GM23338 (cell line): ENCODE measurements around the gene MITF. TPM values are rescaled to one million over a fixed set of nuclear protein-coding genes. Genes with fewer than 3 reads are reported as not detected.

ENCODE experiments used
- ATAC-seq: fragments of 200-7000 bp; cut with Tn5 transposase; 3 replicates; pipeline ENCODE4 v1.9.1; 2020
- DNase-seq: peaks from one replicate; pipeline ENCODE4 v3.0.0-alpha.2; 2015; ENCODE audit warnings: low spot score
- H2AFZ ChIP-seq: fragments of 200-600 bp; sonication (generic); 2 replicates; pipeline ENCODE4 v1.8.0; 2016; ENCODE audit warnings: antibody characterized with exemption, mild to moderate bottlenecking, moderate library complexity
- H3F3A ChIP-seq: fragments of 200-600 bp; sonication (generic); replicated peaks from 2 replicates; pipeline ENCODE4 v1.8.0; 2017; ENCODE audit warnings: antibody characterized with exemption, mixed run types, low read depth
- H3K27ac ChIP-seq: fragments of 200-600 bp; sonication (generic); 2 replicates; pipeline ENCODE4 v1.6.1; 2016; ENCODE audit warnings: low read depth
- H3K27me3 ChIP-seq: fragments of 200-600 bp; sonication (generic); 2 replicates; pipeline ENCODE4 v1.8.0; 2016; ENCODE audit warnings: mild to moderate bottlenecking, mixed run types, moderate library complexity; ENCODE audit not compliant: insufficient read depth
- H3K36me3 ChIP-seq: fragments of 200-600 bp; sonication (generic); 2 replicates; pipeline ENCODE4 v1.8.0; 2016; ENCODE audit warnings: mild to moderate bottlenecking; ENCODE audit not compliant: insufficient read depth
- H3K4me1 ChIP-seq: fragments of 200-600 bp; sonication (generic); 2 replicates; pipeline ENCODE4 v1.8.0; 2016; ENCODE audit warnings: mild to moderate bottlenecking, moderate library complexity; ENCODE audit not compliant: insufficient read depth
- H3K4me2 ChIP-seq: fragments of 200-600 bp; sonication (generic); 2 replicates; pipeline ENCODE4 v1.7.1; 2017; ENCODE audit warnings: mixed run types
- H3K4me3 ChIP-seq: fragments of 200-600 bp; sonication (generic); 2 replicates; pipeline ENCODE4 v1.6.1; 2016; ENCODE audit warnings: mixed run types
- H3K79me2 ChIP-seq: fragments of 200-600 bp; sonication (generic); replicated peaks from 2 replicates; pipeline ENCODE4 v1.8.0; 2017; ENCODE audit warnings: mild to moderate bottlenecking; ENCODE audit not compliant: insufficient read depth
- H3K9me2 ChIP-seq: fragments of 200-600 bp; sonication (generic); 2 replicates; pipeline ENCODE4 v1.8.0; 2017; ENCODE audit not compliant: insufficient read depth
- H4K20me1 ChIP-seq: fragments of 200-600 bp; sonication (generic); replicated peaks from 2 replicates; pipeline ENCODE4 v1.8.0; 2017; ENCODE audit warnings: mild to moderate bottlenecking; ENCODE audit not compliant: insufficient read depth
- H3K27ac Mint-ChIP-seq: 2 replicates; pipeline ENCODE4 v1.8.0; 2020; ENCODE audit warnings: inconsistent platforms, mild to moderate bottlenecking, moderate library complexity, mixed read lengths
- H3K27me3 Mint-ChIP-seq: 3 replicates; pipeline ENCODE4 v1.8.0; 2022; ENCODE audit warnings: low read depth, mild to moderate bottlenecking, moderate library complexity, mixed read lengths, inconsistent platforms; ENCODE audit not compliant: insufficient read depth, poor library complexity
- H3K36me3 Mint-ChIP-seq: 3 replicates; pipeline ENCODE4 v1.8.0; 2021; ENCODE audit warnings: low read depth, mild to moderate bottlenecking, inconsistent platforms, moderate library complexity, mixed read lengths
- H3K4me1 Mint-ChIP-seq: 3 replicates; pipeline ENCODE4 v1.8.0; 2020; ENCODE audit warnings: mild to moderate bottlenecking, inconsistent platforms, mixed read lengths
- H3K4me3 Mint-ChIP-seq: 3 replicates; pipeline ENCODE4 v1.8.0; 2021; ENCODE audit warnings: moderate library complexity, mild to moderate bottlenecking, inconsistent platforms, mixed read lengths
- H3K9me3 Mint-ChIP-seq: 3 replicates; pipeline ENCODE4 v1.8.0; 2020; ENCODE audit warnings: moderate library complexity, mild to moderate bottlenecking, inconsistent platforms, mixed read lengths
- CREB1 ChIP-seq: fragments of 250-450 bp; sonication (Bioruptor Pico); IDR thresholded peaks from 2 replicates; pipeline ENCODE4 v1.5.0; 2020; ENCODE audit warnings: low read depth, mild to moderate bottlenecking, moderate library complexity
- EZH2 ChIP-seq: fragments of 200-600 bp; sonication (generic); IDR thresholded peaks from one replicate; pipeline ENCODE4 v1.8.0; 2017; ENCODE audit warnings: antibody characterized with exemption, mild to moderate bottlenecking, low read depth; ENCODE audit not compliant: unreplicated experiment
- EZH2phosphoT487 ChIP-seq: fragments of 200-600 bp; sonication (generic); IDR thresholded peaks from one replicate; pipeline ENCODE4 v1.8.1; 2018; ENCODE audit warnings: antibody characterized with exemption; ENCODE audit not compliant: unreplicated experiment
- JUNB ChIP-seq: IDR thresholded peaks from one replicate; pipeline ENCODE4 v1.6.1; 2016; ENCODE audit warnings: antibody characterized with exemption; ENCODE audit not compliant: unreplicated experiment
- NANOG ChIP-seq: IDR thresholded peaks from 2 replicates; pipeline ENCODE4 v1.6.1; 2016; ENCODE audit warnings: antibody characterized with exemption, borderline replicate concordance
- POLR2AphosphoS5 ChIP-seq: IDR thresholded peaks from 2 replicates; pipeline ENCODE4 v1.6.1; 2016; ENCODE audit warnings: antibody characterized with exemption, low read depth
- STAT1 ChIP-seq: IDR thresholded peaks from one replicate; pipeline ENCODE4 v1.6.1; 2016; ENCODE audit warnings: antibody characterized with exemption; ENCODE audit not compliant: unreplicated experiment
- ZNF114 ChIP-seq: fragments of 250-450 bp; sonication (Bioruptor Pico); IDR thresholded peaks from 2 replicates; pipeline ENCODE4 v1.5.0; 2020; ENCODE audit warnings: mild to moderate bottlenecking, moderate library complexity
- ZNF331 ChIP-seq: fragments of 250-450 bp; sonication (Bioruptor Pico); IDR thresholded peaks from 2 replicates; pipeline ENCODE4 v1.5.0; 2020; ENCODE audit warnings: low read depth, mild to moderate bottlenecking, moderate library complexity
- polyA plus RNA-seq: library from polyadenylated mRNA; unstranded; fragments of >200 nt; fragmentation: Nextera tagmentation; extraction: Ambion mirVana; gene quantifications from 2 replicates; pipeline ENCODE4 v1.2.1, GENCODE V29; 2016
- total RNA-seq: library from RNA; depleted of rRNA; stranded (reverse); fragments of >200 nt; shearing (Covaris generic); gene quantifications from 2 replicates; pipeline ENCODE4 v1.2.3, GENCODE V29; 2014
- TF ChIP-seq, protein P1 (sequence below): IDR thresholded peaks from one replicate; pipeline ENCODE4 v1.6.1; 2018; ENCODE audit warnings: antibody characterized with exemption; ENCODE audit not compliant: unreplicated experiment
- TF ChIP-seq, protein P2 (sequence below): IDR thresholded peaks from 2 replicates; pipeline ENCODE4 v1.6.1; 2016; ENCODE audit warnings: antibody characterized with exemption
- TF ChIP-seq, protein P3 (sequence below), 2 experiments: fragments of 200-600 bp in 1 of 2; sonication (generic) in 1 of 2; conservative IDR thresholded peaks; 2 replicates each; pipeline versions ENCODE4 v1.5.1 to v1.6.1; 2016 to 2017; ENCODE audit warnings: antibody characterized with exemption in 2 of 2, low read depth in 2 of 2, mild to moderate bottlenecking in 2 of 2, moderate library complexity in 1 of 2
- TF ChIP-seq, protein P4 (sequence below): fragments of 250-450 bp; sonication (Bioruptor Pico); IDR thresholded peaks from 2 replicates; pipeline ENCODE4 v1.5.0; 2020; ENCODE audit warnings: mild to moderate bottlenecking, moderate library complexity

The MITF gene
- total and polyA plus RNA-seq, 2 experiments from 2014 or later: 1.9 to 2.4 TPM

DNA sequence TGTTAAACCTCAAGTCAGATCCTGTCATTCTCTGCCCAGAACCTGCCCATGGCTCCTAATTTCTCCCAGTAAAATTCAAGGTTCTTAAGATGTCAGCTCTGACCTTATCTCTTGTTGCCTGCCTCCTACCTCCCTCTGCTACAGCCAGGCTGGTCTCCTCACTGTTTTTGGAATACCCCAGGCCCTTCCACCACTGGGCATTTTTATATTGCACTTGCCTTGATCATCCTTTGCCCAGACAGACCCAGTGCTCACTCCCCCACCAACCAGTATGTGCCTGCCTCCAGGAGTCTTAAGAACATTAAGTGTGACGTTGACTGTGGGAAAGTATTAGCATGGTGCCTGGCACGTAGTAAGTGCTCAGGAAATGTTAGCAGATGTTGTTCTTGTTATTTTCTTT lies 3.1 kb downstream of the MITF start:
- Mint-ChIP-seq H3K27me3 (peaks cover 2% of the 10 kb centered on the region), H3K4me3 (no peak overlapping the region), H3K36me3 (no peaks in the 10 kb centered on the region), H3K9me3 (no peaks in the 10 kb centered on the region; the same call in 2 of the 3 replicates), H3K27ac (no peak overlapping the region), H3K4me1 (peaks cover 26% of the 10 kb centered on the region)
- Histone ChIP-seq H3K27ac (no peak overlapping the region), H3K27me3 (peaks cover 31% of the 10 kb centered on the region), H3K4me3 (no peak overlapping the region), H3K79me2 (no peaks in the 10 kb centered on the region), H2AFZ (no peak overlapping the region), H3F3A (no peaks in the 10 kb centered on the region), H3K9me2 (no peaks in the 10 kb centered on the region), H3K4me2 (no peak overlapping the region), H3K36me3 (no peaks in the 10 kb centered on the region), H4K20me1 (no peaks in the 10 kb centered on the region), H3K4me1 (peaks cover 12% of the 10 kb centered on the region; the same call in 1 of the 2 replicates)
- ATAC-seq: no peak
- TF ChIP-seq, protein P1, sequence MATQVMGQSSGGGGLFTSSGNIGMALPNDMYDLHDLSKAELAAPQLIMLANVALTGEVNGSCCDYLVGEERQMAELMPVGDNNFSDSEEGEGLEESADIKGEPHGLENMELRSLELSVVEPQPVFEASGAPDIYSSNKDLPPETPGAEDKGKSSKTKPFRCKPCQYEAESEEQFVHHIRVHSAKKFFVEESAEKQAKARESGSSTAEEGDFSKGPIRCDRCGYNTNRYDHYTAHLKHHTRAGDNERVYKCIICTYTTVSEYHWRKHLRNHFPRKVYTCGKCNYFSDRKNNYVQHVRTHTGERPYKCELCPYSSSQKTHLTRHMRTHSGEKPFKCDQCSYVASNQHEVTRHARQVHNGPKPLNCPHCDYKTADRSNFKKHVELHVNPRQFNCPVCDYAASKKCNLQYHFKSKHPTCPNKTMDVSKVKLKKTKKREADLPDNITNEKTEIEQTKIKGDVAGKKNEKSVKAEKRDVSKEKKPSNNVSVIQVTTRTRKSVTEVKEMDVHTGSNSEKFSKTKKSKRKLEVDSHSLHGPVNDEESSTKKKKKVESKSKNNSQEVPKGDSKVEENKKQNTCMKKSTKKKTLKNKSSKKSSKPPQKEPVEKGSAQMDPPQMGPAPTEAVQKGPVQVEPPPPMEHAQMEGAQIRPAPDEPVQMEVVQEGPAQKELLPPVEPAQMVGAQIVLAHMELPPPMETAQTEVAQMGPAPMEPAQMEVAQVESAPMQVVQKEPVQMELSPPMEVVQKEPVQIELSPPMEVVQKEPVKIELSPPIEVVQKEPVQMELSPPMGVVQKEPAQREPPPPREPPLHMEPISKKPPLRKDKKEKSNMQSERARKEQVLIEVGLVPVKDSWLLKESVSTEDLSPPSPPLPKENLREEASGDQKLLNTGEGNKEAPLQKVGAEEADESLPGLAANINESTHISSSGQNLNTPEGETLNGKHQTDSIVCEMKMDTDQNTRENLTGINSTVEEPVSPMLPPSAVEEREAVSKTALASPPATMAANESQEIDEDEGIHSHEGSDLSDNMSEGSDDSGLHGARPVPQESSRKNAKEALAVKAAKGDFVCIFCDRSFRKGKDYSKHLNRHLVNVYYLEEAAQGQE: no peak
- no peak for TF ChIP-seq ZNF114
- no peak for TF ChIP-seq STAT1
- TF ChIP-seq, protein P2, sequence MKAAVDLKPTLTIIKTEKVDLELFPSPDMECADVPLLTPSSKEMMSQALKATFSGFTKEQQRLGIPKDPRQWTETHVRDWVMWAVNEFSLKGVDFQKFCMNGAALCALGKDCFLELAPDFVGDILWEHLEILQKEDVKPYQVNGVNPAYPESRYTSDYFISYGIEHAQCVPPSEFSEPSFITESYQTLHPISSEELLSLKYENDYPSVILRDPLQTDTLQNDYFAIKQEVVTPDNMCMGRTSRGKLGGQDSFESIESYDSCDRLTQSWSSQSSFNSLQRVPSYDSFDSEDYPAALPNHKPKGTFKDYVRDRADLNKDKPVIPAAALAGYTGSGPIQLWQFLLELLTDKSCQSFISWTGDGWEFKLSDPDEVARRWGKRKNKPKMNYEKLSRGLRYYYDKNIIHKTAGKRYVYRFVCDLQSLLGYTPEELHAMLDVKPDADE: no peak
- no peak for TF ChIP-seq ZNF331 (CRISPR knock-in tag)
- no peak for TF ChIP-seq CREB1 (CRISPR knock-in tag)
- no peak for TF ChIP-seq EZH2
- TF ChIP-seq POLR2AphosphoS5: no peak
- TF ChIP-seq, protein P3, sequence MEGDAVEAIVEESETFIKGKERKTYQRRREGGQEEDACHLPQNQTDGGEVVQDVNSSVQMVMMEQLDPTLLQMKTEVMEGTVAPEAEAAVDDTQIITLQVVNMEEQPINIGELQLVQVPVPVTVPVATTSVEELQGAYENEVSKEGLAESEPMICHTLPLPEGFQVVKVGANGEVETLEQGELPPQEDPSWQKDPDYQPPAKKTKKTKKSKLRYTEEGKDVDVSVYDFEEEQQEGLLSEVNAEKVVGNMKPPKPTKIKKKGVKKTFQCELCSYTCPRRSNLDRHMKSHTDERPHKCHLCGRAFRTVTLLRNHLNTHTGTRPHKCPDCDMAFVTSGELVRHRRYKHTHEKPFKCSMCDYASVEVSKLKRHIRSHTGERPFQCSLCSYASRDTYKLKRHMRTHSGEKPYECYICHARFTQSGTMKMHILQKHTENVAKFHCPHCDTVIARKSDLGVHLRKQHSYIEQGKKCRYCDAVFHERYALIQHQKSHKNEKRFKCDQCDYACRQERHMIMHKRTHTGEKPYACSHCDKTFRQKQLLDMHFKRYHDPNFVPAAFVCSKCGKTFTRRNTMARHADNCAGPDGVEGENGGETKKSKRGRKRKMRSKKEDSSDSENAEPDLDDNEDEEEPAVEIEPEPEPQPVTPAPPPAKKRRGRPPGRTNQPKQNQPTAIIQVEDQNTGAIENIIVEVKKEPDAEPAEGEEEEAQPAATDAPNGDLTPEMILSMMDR (conservative IDR thresholded peaks at IDR 0.05; ENCODE audit: low read depth in 2 of 2): no peak
- TF ChIP-seq EZH2phosphoT487: no peak
- TF ChIP-seq, protein P4, sequence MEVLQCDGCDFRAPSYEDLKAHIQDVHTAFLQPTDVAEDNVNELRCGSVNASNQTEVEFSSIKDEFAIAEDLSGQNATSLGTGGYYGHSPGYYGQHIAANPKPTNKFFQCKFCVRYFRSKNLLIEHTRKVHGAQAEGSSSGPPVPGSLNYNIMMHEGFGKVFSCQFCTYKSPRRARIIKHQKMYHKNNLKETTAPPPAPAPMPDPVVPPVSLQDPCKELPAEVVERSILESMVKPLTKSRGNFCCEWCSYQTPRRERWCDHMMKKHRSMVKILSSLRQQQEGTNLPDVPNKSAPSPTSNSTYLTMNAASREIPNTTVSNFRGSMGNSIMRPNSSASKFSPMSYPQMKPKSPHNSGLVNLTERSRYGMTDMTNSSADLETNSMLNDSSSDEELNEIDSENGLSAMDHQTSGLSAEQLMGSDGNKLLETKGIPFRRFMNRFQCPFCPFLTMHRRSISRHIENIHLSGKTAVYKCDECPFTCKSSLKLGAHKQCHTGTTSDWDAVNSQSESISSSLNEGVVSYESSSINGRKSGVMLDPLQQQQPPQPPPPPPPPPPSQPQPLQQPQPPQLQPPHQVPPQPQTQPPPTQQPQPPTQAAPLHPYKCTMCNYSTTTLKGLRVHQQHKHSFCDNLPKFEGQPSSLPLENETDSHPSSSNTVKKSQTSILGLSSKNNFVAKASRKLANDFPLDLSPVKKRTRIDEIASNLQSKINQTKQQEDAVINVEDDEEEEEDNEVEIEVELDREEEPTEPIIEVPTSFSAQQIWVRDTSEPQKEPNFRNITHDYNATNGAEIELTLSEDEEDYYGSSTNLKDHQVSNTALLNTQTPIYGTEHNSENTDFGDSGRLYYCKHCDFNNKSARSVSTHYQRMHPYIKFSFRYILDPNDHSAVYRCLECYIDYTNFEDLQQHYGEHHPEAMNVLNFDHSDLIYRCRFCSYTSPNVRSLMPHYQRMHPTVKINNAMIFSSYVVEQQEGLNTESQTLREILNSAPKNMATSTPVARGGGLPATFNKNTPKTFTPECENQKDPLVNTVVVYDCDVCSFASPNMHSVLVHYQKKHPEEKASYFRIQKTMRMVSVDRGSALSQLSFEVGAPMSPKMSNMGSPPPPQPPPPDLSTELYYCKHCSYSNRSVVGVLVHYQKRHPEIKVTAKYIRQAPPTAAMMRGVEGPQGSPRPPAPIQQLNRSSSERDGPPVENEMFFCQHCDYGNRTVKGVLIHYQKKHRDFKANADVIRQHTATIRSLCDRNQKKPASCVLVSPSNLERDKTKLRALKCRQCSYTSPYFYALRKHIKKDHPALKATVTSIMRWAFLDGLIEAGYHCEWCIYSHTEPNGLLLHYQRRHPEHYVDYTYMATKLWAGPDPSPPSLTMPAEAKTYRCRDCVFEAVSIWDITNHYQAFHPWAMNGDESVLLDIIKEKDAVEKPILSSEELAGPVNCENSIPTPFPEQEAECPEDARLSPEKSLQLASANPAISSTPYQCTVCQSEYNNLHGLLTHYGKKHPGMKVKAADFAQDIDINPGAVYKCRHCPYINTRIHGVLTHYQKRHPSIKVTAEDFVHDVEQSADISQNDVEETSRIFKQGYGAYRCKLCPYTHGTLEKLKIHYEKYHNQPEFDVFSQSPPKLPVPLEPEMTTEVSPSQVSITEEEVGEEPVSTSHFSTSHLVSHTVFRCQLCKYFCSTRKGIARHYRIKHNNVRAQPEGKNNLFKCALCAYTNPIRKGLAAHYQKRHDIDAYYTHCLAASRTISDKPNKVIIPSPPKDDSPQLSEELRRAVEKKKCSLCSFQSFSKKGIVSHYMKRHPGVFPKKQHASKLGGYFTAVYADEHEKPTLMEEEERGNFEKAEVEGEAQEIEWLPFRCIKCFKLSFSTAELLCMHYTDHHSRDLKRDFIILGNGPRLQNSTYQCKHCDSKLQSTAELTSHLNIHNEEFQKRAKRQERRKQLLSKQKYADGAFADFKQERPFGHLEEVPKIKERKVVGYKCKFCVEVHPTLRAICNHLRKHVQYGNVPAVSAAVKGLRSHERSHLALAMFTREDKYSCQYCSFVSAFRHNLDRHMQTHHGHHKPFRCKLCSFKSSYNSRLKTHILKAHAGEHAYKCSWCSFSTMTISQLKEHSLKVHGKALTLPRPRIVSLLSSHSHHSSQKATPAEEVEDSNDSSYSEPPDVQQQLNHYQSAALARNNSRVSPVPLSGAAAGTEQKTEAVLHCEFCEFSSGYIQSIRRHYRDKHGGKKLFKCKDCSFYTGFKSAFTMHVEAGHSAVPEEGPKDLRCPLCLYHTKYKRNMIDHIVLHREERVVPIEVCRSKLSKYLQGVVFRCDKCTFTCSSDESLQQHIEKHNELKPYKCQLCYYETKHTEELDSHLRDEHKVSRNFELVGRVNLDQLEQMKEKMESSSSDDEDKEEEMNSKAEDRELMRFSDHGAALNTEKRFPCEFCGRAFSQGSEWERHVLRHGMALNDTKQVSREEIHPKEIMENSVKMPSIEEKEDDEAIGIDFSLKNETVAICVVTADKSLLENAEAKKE (CRISPR knock-in tag): no peak
- no peak for TF ChIP-seq NANOG
- TF ChIP-seq JUNB: no peak
- no peak for DNase-seq
